T-cell (primary cell): ENCODE measurements around the gene LAIR1. TPM values are rescaled to one million over a fixed set of nuclear protein-coding genes. Genes with fewer than 3 reads are reported as not detected.

ENCODE experiments used
- ATAC-seq, 4 experiments: fragments of 200-7000 bp in 3 of 4; fragments of 150-1000 bp in 1 of 4; cut with Tn5 transposase; replicated peaks in 1 of 4; 1 replicate in 3 of 4; 2 replicates in 1 of 4; pipeline ENCODE4 v1.10.0; 2021; ENCODE audit warnings: moderate library complexity in 3 of 4, mild to moderate bottlenecking in 2 of 4, moderate number of reproducible peaks in 1 of 4
- CTCF ChIA-PET, 2 donors: fragments of 300-600 bp; sonication (Branson Sonifier 250); formaldehyde crosslinking; loops; one replicate each; lab custom pipeline; 2022; ENCODE audit warnings: antibody characterized with exemption in 2 of 2; lab: Charles Lee
- POLR2A ChIA-PET, 2 donors: fragments of 300-600 bp; sonication (Branson Sonifier 250); formaldehyde crosslinking; loops; one replicate each; lab custom pipeline; 2022; ENCODE audit warnings: antibody characterized with exemption in 2 of 2; lab: Charles Lee
- DNase-seq, 35 experiments: peaks; one replicate each; pipeline versions ENCODE4 v3.0.0 to v3.0.0-alpha.2; 2013 to 2023
- H3K27ac ChIP-seq: one replicate; pipeline ENCODE4 v1.5.1; 2013; ENCODE audit warnings: low read length
- H3K27me3 ChIP-seq, 2 experiments: replicated peaks in 1 of 2; 1 replicate in 1 of 2; 2 replicates in 1 of 2; pipeline versions ENCODE4 v1.6.1 to v1.7.0; 2013; ENCODE audit warnings: low read length in 1 of 2, mixed read lengths in 1 of 2; ENCODE audit not compliant: control insufficient read depth in 2 of 2, insufficient read depth in 2 of 2; ENCODE audit errors: extremely low read depth in 1 of 2
- H3K36me3 ChIP-seq, 2 donors: 1 replicate in 1 of 2; 2 replicates in 1 of 2; pipeline versions ENCODE4 v1.6.1 to v1.7.0; 2013; ENCODE audit warnings: low read length in 1 of 2; ENCODE audit not compliant: control insufficient read depth in 2 of 2, insufficient read depth in 1 of 2; ENCODE audit errors: extremely low read depth in 1 of 2
- H3K4me1 ChIP-seq, 2 experiments: 1 replicate in 1 of 2; 2 replicates in 1 of 2; pipeline versions ENCODE4 v1.6.1 to v1.7.0; 2013; ENCODE audit warnings: low read length in 2 of 2, mixed read lengths in 1 of 2; ENCODE audit not compliant: insufficient read depth in 2 of 2, control insufficient read depth in 1 of 2; ENCODE audit errors: extremely low read depth in 1 of 2
- H3K4me3 ChIP-seq, 2 donors: 1 replicate in 1 of 2; 2 replicates in 1 of 2; pipeline versions ENCODE4 v1.5.1 to v1.7.0; 2013; ENCODE audit warnings: mild to moderate bottlenecking in 2 of 2, low read length in 1 of 2, moderate library complexity in 1 of 2; ENCODE audit not compliant: control insufficient read depth in 1 of 2; ENCODE audit errors: extremely low read depth in 1 of 2
- H3K9me3 ChIP-seq: 2 replicates; pipeline ENCODE4 v1.7.0; 2013
- H3K27ac Mint-ChIP-seq, 2 donors: one replicate each; pipeline ENCODE4 v1.8.0; 2020 to 2021; ENCODE audit warnings: mild to moderate bottlenecking in 2 of 2, mixed read lengths in 2 of 2
- H3K27me3 Mint-ChIP-seq, 2 donors: one replicate each; pipeline ENCODE4 v1.8.0; 2021 to 2022; ENCODE audit warnings: mixed read lengths in 2 of 2
- H3K36me3 Mint-ChIP-seq: one replicate; pipeline ENCODE4 v1.8.0; 2021; ENCODE audit warnings: mixed read lengths
- H3K4me1 Mint-ChIP-seq, 3 donors: one replicate each; pipeline ENCODE4 v1.8.0; 2020 to 2022; ENCODE audit warnings: mixed read lengths in 3 of 3, mild to moderate bottlenecking in 1 of 3
- H3K4me3 Mint-ChIP-seq, 3 donors: one replicate each; pipeline ENCODE4 v1.8.0; 2020 to 2022; ENCODE audit warnings: mild to moderate bottlenecking in 3 of 3, mixed read lengths in 3 of 3, moderate library complexity in 3 of 3
- H3K9me3 Mint-ChIP-seq, 3 donors: one replicate each; pipeline ENCODE4 v1.8.0; 2020 to 2022; ENCODE audit warnings: mixed read lengths in 3 of 3
- WGBS: methylation state at CpG from one replicate; pipeline ENCODE4 v1.1.5; 2013; ENCODE audit warnings: missing lambda C conversion rate; ENCODE audit not compliant: insufficient coverage; 5-methylcytosine and 5-hydroxymethylcytosine counted together
- total RNA-seq, 35 experiments: library from RNA in 6 of 35; stranded (reverse) in 6 of 35; fragments of 120-200 nt in 1 of 35; gene quantifications; one replicate each; pipeline versions ENCODE4 v1.2.1 to v1.2.4 and lab custom pipeline; 2013 to 2026

Gene LAIR1
- total RNA-seq, 5 donors from 2014 or later (not counting 1 experiment from before 2014, with no cell fraction given), result 40.2 to 66.0 (median 59.7) TPM

DNA sequence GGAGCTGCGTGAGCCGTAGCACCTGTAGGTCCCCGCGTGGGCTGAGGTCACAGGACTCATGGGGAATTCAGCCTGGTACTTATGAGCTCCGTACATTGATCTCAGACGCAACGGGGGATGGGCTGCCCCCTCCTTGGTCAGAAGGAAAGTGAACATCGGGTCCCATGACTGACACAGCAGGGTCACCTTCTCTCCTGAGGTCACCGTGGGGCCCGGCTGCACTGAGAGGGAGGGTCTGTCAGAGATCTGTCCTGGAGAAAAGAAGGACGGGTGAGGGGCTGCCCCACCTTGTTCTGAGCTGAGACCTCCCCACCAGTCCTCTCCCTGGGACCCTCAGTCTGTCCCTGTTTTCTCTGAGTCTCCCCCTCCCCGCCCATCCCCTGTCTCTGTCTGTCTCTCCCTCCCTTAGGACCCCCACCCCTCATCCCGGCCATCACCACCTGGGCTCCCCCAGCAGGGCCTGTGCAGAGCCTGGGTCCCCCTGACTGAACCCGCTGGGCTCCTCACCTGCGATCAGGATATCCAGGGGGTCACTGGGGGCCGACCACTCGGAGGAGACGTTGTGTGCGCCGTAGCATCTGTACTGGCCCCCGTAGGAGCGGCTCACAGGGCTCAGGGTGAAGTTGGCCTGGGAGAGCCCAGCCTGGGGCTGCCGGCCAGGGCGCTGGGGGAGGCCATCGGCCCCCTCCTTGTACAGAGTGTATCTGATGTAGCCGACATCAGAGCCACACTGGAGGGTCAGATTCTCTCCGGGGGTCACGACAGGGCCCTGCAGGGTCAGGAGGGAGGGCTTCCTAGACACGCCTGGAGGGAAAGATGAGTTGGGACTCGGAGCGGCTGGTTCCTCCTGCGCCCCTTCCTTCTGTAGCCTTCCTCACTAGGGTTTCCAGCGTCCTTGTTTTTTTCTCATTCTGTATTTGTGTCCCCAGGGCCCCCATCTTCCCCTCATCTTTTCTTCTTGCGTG is 27.6 kb downstream of the LAIR1 start:
- CTCF ChIA-PET, result no interaction called here
- WGBS, result 82% methylated on average over 23 of the region's 34 CpGs
- DNase-seq (no peak), ATAC-seq (no peak)
- Mint-ChIP-seq H3K4me1 (peaks cover 0 to 9% (median 5%) of the 10 kb centered on the region in 3 donors), H3K36me3 (no peaks in the 10 kb centered on the region), H3K27ac (no peak overlapping the region), H3K27me3 (peaks cover 0 to 12% of the 10 kb centered on the region in 2 donors), H3K9me3 (no peaks in the 10 kb centered on the region), H3K4me3 (no peak overlapping the region)
- POLR2A ChIA-PET, result no interaction called here
- H3K4me3 ChIP-seq, result no peak overlapping the region
- H3K9me3 ChIP-seq, result no peaks in the 10 kb centered on the region
- no peaks in the 10 kb centered on the region for H3K4me1 ChIP-seq
- H3K27me3 ChIP-seq, result peaks cover 0 to 34% of the 10 kb centered on the region in 2 experiments
- H3K36me3 ChIP-seq, result no peaks in the 10 kb centered on the region
- no peak overlapping the region for H3K27ac ChIP-seq

- no peak for ATAC-seq
Observed at GRCh38 chr19:54335979-54336892, 28.5 kb downstream of the LAIR1 start.

DNA sequence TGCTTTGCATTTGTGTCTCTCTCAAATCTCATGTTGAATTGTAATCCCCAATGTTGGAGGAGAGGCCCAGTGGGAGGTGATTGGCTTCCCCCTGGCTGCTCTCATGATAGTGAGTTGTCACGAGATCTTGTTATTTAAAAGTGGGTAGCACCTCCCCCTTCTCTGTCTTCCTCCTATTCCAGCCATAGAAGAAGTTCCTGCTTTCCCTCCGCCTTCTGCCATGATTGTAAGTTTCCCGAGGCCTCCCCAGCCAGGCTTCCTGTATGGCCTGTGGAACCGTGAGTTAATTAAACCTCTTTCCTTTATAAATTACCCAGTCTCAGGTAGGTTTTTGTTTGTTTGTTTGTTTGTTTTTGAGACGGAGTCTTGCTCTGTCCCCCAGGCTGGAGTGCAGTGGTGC is 29.6 kb downstream of the LAIR1 start:
- Histone ChIP-seq H3K27me3 (peaks cover 0 to 42% of the 10 kb centered on the region in 2 experiments), H3K4me1 (no peaks in the 10 kb centered on the region), H3K4me3 (no peak overlapping the region), H3K27ac (no peak overlapping the region), H3K36me3 (no peaks in the 10 kb centered on the region), H3K9me3 (no peaks in the 10 kb centered on the region)
- CTCF ChIA-PET, result no interaction called here
- no peak for ATAC-seq
- H3K27me3 Mint-ChIP-seq, result peaks cover 0 to 9% of the 10 kb centered on the region in 2 donors
- H3K9me3 Mint-ChIP-seq, result no peaks in the 10 kb centered on the region
- POLR2A ChIA-PET, result no interaction called here
- WGBS, result 89% methylated on average over 1 of the region's 5 CpGs
- no peaks in the 10 kb centered on the region for H3K36me3 Mint-ChIP-seq
- DNase-seq, result no peak
- peaks cover 0 to 9% (median 5%) of the 10 kb centered on the region in 3 donors for H3K4me1 Mint-ChIP-seq
- no peak overlapping the region for H3K4me3 Mint-ChIP-seq
- H3K27ac Mint-ChIP-seq, result no peak overlapping the region

More at GRCh38 chr19:54335979-54336892, 28.5 kb downstream of the LAIR1 start:
- DNase-seq, result no peak
- Histone ChIP-seq H3K4me3 (no peak overlapping the region), H3K4me1 (no peaks in the 10 kb centered on the region), H3K9me3 (no peaks in the 10 kb centered on the region), H3K36me3 (no peaks in the 10 kb centered on the region), H3K27ac (no peak overlapping the region), H3K27me3 (peaks cover 0 to 38% of the 10 kb centered on the region in 2 experiments)
- CTCF ChIA-PET, result no interaction called here
- peaks cover 0 to 9% (median 5%) of the 10 kb centered on the region in 3 donors for H3K4me1 Mint-ChIP-seq
- H3K9me3 Mint-ChIP-seq, result no peaks in the 10 kb centered on the region
- H3K27me3 Mint-ChIP-seq, result peaks cover 0 to 10% of the 10 kb centered on the region in 2 donors
- WGBS, result no CpG with 5 or more reads among the region's 12 CpGs
- H3K36me3 Mint-ChIP-seq, result no peaks in the 10 kb centered on the region
- no peak overlapping the region for H3K27ac Mint-ChIP-seq
- POLR2A ChIA-PET, result no interaction called here
- no peak overlapping the region for H3K4me3 Mint-ChIP-seq

DNA sequence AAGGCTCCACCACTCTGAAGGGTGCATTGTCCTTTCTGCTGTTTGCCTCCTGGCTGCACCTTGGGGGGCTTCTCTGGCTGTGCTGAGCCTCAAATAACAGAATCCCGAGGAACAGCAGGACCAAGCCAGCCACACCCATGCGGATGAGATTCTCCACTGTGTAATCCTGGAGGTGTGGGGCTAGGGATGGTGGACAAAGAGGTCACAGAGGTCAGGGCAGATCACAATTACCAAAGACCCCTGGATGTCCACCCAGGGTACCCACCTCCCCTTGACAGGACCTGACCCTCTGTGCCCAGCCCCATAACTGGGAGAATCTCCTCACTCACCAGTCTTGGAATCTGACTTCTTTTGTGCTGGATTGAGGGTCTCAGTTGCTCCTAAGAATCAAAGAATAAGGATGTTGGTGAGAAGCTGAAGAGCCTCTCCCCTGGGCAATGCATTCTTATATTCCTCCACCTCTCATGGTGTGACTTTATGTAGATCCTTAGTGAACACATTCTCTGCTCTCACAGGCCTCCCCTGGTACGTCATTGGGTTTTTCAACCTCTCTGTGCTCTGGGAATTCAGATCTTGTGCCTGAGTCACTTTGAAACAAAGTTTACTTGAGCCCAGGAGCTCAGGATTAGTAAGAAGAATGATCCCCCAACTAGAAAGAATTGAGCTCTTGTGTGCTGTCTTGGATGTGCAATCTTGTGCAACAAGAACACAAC is 31.0 kb downstream of the LAIR1 start:
- H3K27ac Mint-ChIP-seq, result no peak overlapping the region
- ChIA-PET POLR2A (interaction anchor here in 1 of 2 donors (0.6 kb wide), 1 partner anchor 12 kb away, joined by 3 read pairs; no protein-coding TSS in a partner anchor), CTCF (no interaction called here)
- H3K9me3 Mint-ChIP-seq, result no peaks in the 10 kb centered on the region
- Histone ChIP-seq H3K27ac (no peak overlapping the region), H3K4me3 (no peak overlapping the region), H3K9me3 (no peaks in the 10 kb centered on the region), H3K4me1 (no peaks in the 10 kb centered on the region), H3K36me3 (no peaks in the 10 kb centered on the region), H3K27me3 (peaks cover 0 to 31% of the 10 kb centered on the region in 2 experiments)
- H3K27me3 Mint-ChIP-seq, result peaks cover 0 to 2% of the 10 kb centered on the region in 2 donors
- no peaks in the 10 kb centered on the region for H3K36me3 Mint-ChIP-seq
- DNase-seq (no peak), ATAC-seq (no peak)
- peaks cover 0 to 4% (median 2%) of the 10 kb centered on the region in 3 donors for H3K4me1 Mint-ChIP-seq
- H3K4me3 Mint-ChIP-seq, result no peak overlapping the region
- no CpG with 5 or more reads among the region's 3 CpGs for WGBS

- no peak overlapping the region for H3K27ac Mint-ChIP-seq
- Histone ChIP-seq H3K27ac (no peak overlapping the region), H3K4me3 (no peak overlapping the region), H3K4me1 (peaks cover 0 to 2% of the 10 kb centered on the region in 2 experiments), H3K36me3 (no peaks in the 10 kb centered on the region), H3K9me3 (no peaks in the 10 kb centered on the region), H3K27me3 (peaks cover 0 to 16% of the 10 kb centered on the region in 2 experiments)
- no peaks in the 10 kb centered on the region for H3K36me3 Mint-ChIP-seq
- H3K4me3 Mint-ChIP-seq, result no peak overlapping the region
- ChIA-PET CTCF (no interaction called here), POLR2A (no interaction called here)
- H3K4me1 Mint-ChIP-seq, result peaks cover 5 to 11% (median 10%) of the 10 kb centered on the region in 3 donors
- DNase-seq, result no peak
- H3K9me3 Mint-ChIP-seq, result no peaks in the 10 kb centered on the region
- no peak for ATAC-seq
- no peaks in the 10 kb centered on the region for H3K27me3 Mint-ChIP-seq
- no CpG with 5 or more reads among the region's 7 CpGs for WGBS
Observed at GRCh38 chr19:54332149-54332548, 32.6 kb downstream of the LAIR1 start.
